ENCODE data around the gene LMO7. TPM values are rescaled to one million over a fixed set of nuclear protein-coding genes. Genes with fewer than 3 reads are reported as not detected.

Gene LMO7
- total and polyA plus RNA-seq, 8 donors, result 14.7 to 50.4 (median 29.1) TPM

- Histone ChIP-seq H3K27ac (no peak overlapping the region), H3K9me3 (no peaks in the 10 kb centered on the region), H3K4me1 (no peaks in the 10 kb centered on the region), H3K27me3 (no peaks in the 10 kb centered on the region), H3K4me3 (no peak overlapping the region), H3K36me3 (no peaks in the 10 kb centered on the region)
- no peak for ATAC-seq
- WGBS, 2 donors, result 45 to 58% methylated on average over 1 of the region's 1 CpG
- TF ChIP-seq CTCF (IDR thresholded peaks at IDR 0.05), result no peak
- FAIRE-seq, result no peak
- DNase-seq, result no peak
- intact Hi-C loops (cut with DNase I), result no loop called here
Observed at GRCh38 chr13:75682326-75682725, 46.2 kb downstream of the LMO7 start.

DNA sequence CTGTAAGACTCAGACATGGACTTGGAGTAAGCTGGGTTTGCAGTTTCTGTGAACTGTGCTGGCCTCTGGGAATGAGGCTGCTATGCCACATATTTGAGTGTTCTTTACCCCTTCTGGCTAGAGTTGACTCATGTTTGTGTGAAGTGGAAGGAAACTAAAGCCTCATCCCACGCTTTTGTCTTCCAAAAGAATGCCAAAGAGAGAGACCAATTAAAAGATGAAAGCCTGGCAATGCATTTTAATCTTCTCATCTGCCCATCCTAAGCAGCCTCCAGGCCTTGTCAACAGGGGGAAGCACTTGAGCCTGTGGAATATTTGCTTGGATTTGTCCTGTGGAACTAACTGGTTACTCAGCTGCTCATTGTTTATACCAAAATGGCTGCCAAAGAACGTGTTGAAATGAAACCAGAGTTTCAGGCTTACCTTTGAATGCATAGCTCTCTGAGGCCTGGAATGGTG, 49.1 kb downstream of the LMO7 start:
- DNase-seq, result no peak

GRCh38 chr13:75687150-75687763, 51.1 kb downstream of the LMO7 start:
- no peak for FAIRE-seq
- no peaks in the 10 kb centered on the region for H3K36me3 ChIP-seq
- DNase-seq, result no peak
- H3K27me3 ChIP-seq, result no peaks in the 10 kb centered on the region
- H3K9me3 ChIP-seq, result no peaks in the 10 kb centered on the region
- no peak overlapping the region for H3K27ac ChIP-seq
- peak in 3 of 4 donors; percentile 64 to 73 (median 71) for ATAC-seq
- intact Hi-C loops (cut with DNase I), result no loop called here
- peaks cover 0 to 3% (median 0%) of the 10 kb centered on the region in 3 donors for H3K4me1 ChIP-seq
- no peak overlapping the region for H3K4me3 ChIP-seq
- peak in 3 of 4 donors; percentile 16 to 32 (median 25) for TF ChIP-seq CTCF (IDR thresholded peaks at IDR 0.05)

More for the DNA sequence above, 49.1 kb downstream of the LMO7 start:
- WGBS, 2 donors, result 60 to 79% methylated on average over 2 of the region's 2 CpGs
- no peak for FAIRE-seq
- no peak overlapping the region for H3K4me3 ChIP-seq
- H3K9me3 ChIP-seq, result no peaks in the 10 kb centered on the region
- intact Hi-C loops (cut with DNase I), result no loop called here
- no peaks in the 10 kb centered on the region for H3K4me1 ChIP-seq
- no peaks in the 10 kb centered on the region for H3K36me3 ChIP-seq
- TF ChIP-seq CTCF (IDR thresholded peaks at IDR 0.05), result no peak
- H3K27me3 ChIP-seq, result no peaks in the 10 kb centered on the region
- H3K27ac ChIP-seq, result no peak overlapping the region
- peak in 2 of 4 donors; percentile 36 to 57 for ATAC-seq

DNA sequence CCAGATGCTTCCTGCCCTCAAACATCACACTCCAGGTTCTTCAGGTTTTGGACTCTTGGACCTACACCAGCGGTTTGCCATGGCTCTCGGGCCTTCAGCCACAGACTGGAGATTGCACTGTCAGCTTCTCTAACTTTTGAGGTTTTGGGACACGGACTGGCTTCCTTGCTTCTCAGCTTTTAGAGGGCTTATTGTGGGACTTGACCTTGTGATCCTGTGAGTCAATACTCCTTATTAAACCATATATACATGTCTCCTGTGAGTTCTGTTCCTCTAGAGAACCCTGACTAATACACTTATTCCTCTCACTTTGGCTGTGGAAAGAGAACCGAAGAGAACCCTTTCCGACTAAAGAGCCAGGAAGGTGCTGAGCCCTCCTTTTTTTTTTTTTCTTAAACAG, 53.6 kb downstream of the LMO7 start:
- intact Hi-C loops (cut with DNase I), result loop anchor here in 2 of 3 donors (5.0 to 10.0 kb wide), 5 partner anchors 115 to 783 kb away; no protein-coding TSS in a partner anchor
- Histone ChIP-seq H3K9me3 (no peaks in the 10 kb centered on the region), H3K27ac (no peak overlapping the region), H3K4me3 (no peak overlapping the region), H3K27me3 (no peaks in the 10 kb centered on the region), H3K36me3 (no peaks in the 10 kb centered on the region), H3K4me1 (peaks cover 0 to 3% (median 0%) of the 10 kb centered on the region in 3 donors)
- no peak for FAIRE-seq
- DNase-seq, result no peak
- TF ChIP-seq CTCF (IDR thresholded peaks at IDR 0.05), result no peak
- no peak for ATAC-seq
- 95 to 97% methylated on average over 5 of the region's 5 CpGs for WGBS, 2 donors

GRCh38 chr13:75690607-75691006, 54.5 kb downstream of the LMO7 start:
- no peaks in the 10 kb centered on the region for H3K9me3 ChIP-seq
- 65 to 71% methylated on average over 1 of the region's 1 CpG for WGBS, 2 donors
- no peak for FAIRE-seq
- H3K4me1 ChIP-seq, result peaks cover 0 to 3% (median 0%) of the 10 kb centered on the region in 3 donors
- intact Hi-C loops (cut with DNase I), result loop anchor here in 2 of 3 donors (5.0 to 10.0 kb wide), 5 partner anchors 114 to 782 kb away; no protein-coding TSS in a partner anchor
- ATAC-seq, result no peak
- H3K27ac ChIP-seq, result no peak overlapping the region
- no peak for TF ChIP-seq CTCF (IDR thresholded peaks at IDR 0.05)
- no peak for DNase-seq
- no peaks in the 10 kb centered on the region for H3K36me3 ChIP-seq
- no peak overlapping the region for H3K4me3 ChIP-seq
- no peaks in the 10 kb centered on the region for H3K27me3 ChIP-seq

All from pancreas (tissue), 10 donors.